ENCODE measurements around the gene RTN4RL1.
A peak's percentile ranks its signal among the peaks of the same experiment; 100 is the strongest.

The RTN4RL1 gene

DNA sequence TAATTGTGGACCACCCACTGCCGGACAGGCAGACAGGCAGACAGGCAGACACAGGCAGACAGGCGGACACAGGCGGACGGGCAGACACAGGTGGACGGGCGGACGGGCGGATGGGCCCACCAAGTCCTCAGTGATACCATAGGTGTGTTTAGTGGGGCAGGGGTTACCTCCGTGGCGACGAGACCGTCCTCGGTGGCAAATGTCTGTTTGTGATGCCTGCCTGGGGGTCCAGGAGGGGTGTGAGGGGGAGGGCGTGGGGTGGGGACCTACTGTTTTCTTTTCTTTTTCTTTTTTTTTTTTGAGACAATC is 76.7 kb downstream of the RTN4RL1 start:
- FAIRE-seq (no peak), DNase-seq (ENCODE audit: low spot score) (no peak)

DNA sequence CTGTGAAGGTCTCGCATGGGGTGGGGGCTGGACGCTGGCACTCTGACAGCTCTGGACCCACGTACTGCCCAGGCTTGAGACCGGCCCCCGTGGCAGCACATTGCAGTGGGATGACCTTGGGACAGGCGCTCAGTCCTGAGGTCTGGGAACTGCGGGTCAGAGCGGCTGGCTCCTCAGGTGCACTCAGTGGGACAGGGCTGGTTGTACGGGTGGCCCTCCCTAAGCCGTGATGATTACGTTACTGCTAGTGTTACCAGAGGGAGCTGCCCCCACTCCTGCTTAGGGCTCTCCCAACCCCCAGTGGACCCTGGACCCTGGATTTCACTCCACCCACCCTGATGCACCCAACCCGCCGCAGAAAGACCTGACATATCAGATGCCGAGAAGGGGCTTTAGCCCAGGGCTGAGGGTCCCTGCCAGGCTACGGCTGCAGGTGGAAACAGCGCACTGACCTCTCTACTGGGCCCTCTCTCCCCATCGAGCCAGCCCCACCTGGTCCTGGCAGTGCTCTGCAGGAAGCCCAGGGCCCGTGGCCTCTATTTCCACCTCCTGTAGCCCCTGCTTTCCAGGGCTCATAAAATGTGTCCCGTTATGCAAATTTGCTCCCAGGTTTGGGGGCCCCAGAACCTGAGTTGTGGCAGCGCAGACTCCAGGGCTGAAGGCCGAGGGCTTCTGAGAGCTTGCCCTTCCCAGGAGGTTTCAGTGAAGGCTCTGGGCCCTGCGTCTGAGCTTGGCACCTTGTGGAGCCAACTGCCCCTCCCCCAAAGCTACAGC is 77.2 kb downstream of the RTN4RL1 start:
- DNase-seq (ENCODE audit: low spot score), result no peak
- FAIRE-seq, result no peak

DNA sequence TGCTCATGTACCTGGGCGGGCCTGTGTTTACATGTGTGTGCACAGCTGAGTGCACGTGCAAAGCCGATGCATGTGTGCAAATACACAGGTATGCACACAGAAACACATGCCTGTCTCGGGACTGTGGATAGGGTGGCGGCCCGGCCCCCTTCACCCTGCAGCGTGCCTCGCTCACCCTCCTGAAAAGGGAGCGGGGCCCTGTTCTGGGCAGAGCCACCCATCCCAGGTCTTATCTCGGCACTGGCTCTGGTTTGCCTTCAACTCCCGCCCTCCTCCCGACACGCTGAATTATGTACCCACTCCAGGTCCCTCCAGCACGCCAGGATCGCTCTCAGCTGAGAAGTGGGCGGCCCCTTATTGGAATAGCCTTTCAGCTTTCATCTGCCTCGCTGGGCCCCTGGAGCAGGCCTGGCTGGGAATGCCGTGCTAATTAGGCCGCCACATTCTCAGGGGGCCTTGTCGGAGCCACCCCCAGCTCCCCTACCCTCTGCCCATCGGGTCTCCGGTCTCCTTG is 77.8 kb downstream of the RTN4RL1 start:
- FAIRE-seq (no peak), DNase-seq (ENCODE audit: low spot score) (no peak)

DNA sequence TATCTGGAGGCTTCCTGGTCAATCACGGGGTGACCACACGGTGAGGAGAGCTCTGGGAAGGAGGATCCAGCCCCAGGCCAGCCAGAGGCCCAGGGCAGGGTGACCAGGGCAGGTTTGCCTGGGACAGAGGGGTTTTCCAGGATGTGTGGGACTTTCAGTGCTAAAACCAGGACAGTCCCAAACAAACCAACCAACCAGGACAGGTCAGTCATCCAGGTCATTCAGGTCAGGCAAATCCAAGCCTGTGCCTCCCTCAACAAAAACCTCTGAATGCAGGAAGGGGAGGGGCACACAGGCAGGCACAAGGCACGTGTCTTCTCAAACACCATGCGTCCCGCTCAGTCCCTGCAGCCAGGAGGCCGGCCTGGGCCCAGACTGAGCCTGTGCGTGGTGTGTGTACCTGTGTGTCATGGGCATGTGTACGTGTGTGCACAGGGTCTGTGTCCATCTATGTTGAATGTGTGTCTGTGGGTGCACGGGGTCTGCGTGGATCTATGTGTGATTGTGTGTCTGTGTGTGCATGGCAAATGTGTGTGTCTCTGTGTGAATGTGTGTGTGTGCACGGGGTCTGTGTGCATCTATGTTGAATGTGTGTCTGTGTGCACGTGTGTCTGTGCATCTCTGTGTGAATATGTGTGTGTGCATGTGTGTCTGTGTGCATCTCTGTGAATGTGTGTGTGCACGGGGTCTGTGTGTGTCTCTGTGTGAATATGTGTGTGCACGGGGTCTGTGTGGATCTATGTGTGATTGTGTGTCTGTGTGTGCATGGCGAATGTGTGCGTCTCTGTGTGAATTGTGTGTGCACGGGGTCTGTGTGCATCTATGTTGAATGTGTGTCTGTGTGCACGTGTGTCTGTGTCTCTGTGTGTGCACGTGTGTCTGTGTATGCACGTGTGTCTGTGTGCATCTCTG is 78.9 kb downstream of the RTN4RL1 start:
- DNase-seq (ENCODE audit: low spot score), result no peak
- peak; percentile 58 for FAIRE-seq

DNA sequence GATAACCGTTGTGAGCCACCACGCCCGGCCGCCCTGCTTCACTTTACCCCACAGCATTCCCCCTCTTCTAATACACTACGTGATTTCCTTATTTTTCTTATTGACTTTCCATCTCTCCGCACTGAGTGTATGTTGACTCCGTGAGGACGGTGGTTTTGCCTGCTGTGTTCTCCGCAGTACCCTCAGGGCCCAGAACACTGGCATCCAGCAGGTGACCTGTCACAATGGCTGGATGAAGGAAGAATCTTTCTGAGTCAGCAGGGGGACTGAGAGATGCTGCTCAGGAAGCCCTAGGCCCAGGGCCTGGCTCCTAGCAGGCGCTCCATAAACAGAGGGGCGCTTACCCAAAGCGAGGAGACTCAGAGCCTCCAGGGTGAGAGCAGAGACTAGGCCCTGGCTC is 79.5 kb downstream of the RTN4RL1 start:
- no peak for FAIRE-seq
- DNase-seq (ENCODE audit: low spot score), result no peak

DNA sequence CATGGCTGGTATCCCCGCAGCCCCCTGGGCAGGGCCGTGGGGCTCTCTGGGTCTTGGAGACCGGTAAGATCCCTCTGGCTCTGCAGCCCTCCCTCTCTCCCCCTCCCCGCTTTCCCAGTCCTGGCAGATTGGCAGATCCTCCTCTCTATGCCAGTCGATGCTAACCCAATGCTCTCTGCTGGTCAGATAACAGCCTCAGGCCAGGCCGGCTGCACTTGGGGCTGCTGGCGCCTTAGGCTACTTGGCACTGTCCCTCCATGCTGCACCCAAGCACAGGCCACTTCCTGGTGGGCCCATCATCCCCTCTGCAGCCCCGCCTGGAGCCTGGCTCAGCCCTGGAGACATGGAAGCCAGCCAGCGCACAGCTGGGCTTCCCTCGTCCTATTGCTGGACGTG is 81.7 kb downstream of the RTN4RL1 start:
- no peak for DNase-seq (ENCODE audit: low spot score)
- no peak for FAIRE-seq

DNA sequence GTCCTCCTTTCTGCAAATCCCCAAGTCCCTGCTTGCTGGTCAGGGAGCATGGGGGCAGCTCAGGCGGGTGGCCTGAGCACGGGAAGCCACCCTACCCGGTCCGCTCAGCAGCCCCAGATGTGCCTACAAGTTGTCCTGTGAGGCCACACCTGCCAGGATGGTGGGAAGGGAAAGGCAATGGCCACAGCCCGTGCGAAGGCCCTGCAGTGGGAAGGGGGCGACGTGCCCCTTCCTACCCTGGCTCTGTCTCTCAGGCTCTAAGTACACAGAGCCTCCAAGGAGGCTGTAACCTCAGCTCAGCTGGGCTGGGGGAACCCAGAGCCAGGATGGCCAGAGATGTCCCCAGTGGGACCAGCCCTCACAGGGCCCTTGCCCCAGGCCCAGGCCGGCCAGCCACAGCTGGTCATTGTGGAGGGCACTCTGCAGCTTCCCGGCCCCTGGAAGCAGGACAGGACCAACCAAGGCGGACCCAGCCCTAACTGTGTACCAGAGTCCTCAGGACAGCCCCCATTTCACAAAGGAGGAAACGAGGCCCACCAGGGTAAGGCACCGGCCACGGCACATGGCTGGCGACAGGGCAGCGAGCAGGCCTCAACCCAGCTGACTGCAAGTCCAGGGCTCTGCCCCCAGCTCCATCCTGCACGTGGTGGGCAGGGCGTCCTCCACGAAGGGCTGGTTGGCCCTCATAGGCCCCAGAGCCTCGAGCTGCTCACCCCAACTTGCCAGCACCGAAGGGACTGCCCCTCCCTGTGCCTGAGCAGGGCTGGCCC is 82.3 kb downstream of the RTN4RL1 start:
- no peak for FAIRE-seq
- no peak for DNase-seq (ENCODE audit: low spot score)

DNA sequence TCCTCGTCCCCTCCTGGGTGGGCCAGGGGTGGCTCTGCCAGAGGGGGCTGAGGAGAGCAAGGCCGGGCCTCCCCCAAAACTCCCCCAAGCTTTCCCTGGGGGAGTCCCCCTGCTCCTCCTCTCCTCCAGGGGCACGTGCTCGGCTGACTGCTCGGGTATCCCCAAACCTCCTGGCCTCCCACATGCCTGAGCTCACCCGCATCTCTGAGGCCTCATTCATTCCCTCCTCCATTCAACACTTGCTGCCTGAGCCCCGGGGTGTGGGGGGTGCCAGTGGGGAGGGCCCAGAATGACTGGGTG is 83.1 kb downstream of the RTN4RL1 start:
- no peak for FAIRE-seq
- no peak for DNase-seq (ENCODE audit: low spot score)

DNA sequence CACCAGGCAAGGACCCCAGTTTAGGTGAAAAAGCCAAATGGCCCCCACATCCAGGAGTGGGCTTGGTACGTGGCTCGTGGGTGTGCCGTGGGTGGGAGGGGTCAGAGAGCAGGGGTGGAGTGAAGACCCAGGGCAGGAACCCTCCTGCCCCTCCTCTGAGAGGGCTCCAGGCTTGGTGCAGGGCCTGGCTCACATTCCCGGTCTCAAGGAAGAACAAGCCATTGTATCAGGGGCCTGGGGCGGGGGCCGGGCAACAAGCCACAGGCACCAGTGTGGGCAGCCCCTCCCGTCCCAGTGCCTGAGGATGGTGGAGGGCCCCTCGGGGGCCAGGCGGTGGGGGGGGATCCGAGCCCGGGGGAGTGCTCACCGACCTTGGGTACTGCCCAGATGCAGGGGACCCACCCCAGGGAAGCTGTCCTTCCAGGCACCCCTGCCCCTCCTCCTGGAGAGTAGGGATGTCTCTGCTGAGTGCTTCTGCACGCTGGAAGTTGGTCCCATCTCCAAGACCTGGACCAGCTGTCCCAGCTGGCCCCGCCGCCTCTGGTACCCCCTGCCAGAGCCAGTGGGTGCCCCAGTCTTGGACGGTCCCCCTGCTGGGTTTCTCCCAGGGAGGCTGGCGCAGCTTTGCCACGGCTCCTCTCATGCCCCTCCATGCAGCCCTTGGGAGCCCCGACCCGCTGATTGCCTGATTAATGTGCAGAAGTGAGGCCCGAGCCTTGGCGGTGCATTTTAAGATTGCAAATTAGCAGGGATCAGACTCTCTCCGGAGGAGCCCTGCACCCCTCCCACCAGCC is 83.7 kb downstream of the RTN4RL1 start:
- DNase-seq (ENCODE audit: low spot score) (no peak), FAIRE-seq (no peak)

DNA sequence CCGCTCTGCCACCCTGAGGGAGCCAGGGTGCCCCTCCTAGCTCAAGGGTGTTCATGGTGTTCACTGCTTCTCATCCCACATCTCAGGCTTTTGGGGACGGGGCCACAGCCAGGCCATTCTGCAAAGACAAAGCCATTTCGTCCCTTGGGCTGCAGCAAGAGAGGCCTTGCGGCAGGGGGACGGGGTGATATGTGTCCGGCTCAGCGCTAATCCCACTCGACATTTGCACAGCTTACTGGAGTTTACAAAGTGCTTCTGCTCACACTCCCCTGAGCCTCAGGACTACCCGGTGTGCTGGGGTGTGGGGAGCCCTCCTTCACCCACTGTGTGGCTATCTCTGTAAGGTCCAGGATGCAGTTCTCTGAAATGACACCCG is 84.3 kb downstream of the RTN4RL1 start:
- no peak for DNase-seq (ENCODE audit: low spot score)
- FAIRE-seq, result no peak

DNA sequence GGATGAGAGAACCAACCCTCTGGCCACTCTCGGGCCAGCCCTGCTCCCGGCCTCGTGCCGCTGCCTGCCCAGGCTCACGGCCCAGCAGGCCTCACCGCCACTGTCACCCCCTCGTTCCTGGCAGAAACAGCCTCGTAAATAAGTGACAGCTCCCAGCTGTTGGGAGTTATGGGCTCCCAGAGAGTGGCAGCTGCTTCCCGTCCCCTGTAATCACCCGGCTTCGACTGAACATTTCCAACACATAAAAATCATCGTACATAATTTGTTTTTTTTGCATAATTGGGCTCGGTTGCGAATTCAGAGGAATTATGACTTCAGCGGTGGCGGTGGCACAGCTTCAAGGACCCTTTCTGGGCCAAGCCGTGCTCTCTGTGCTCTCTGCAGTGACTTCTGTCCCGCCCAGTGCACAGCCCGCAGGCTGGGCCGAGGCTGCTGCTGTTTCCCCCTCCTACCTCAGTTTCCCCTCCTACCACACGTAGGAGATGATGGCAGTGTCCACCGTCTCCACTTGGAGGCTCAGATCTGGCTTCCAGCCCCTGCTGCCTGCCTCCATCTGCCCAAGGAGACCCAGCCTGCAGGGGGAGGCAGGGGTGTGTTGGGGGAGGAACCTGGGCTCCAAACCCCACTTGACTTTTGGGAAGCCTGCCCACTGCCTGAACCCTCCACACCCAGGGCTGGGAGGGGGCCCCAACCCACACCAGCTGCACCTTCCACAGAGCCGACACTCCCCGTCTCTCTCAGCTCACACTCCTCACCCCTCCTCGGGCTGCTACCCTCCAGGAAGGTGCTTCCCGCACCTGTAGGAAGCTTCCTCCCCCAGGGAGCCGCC is 84.9 kb downstream of the RTN4RL1 start:
- FAIRE-seq (no peak), DNase-seq (ENCODE audit: low spot score) (no peak)

DNA sequence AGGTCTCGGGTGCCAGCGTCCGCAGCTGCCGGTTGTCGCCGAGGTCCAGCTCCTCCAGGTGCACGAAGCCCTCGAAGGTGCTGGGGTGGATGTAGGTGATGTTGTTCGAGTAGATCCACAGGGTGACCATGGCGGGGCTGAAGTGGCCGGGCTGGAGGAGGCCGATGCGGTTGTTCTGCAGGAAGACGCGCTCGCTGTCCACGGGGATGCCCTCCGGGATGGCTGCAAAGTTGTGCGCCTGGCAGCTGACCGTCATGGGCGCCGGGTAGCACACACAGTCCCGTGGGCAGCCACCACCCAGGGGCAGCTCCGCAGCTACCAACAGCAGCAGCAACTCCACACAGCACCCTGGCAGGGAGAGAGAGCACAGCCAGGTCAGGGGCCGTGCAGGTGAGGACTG is 87.7 kb downstream of the RTN4RL1 start:
- FAIRE-seq, result no peak

DNA sequence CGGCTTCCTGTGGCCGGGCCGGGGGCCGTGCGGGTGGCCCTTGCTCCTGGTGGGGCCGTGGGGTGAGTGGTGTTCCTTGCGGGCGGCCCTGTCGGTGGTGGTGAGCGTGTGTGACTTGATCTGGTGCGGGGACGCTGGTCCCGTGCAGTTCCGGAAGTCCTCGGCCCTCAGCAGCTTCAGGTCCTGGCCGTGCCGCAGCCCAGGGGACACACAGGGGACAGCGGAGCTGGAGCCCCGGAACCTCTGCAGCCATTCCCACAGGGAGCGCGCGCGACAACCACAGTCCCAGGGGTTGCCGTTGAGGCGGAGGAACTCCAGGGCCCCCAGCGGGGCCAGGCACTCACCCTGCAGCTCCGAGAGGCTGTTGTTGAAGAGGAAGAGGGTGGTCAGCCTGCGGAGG is 88.4 kb downstream of the RTN4RL1 start:
- FAIRE-seq, result no peak
- no peak for DNase-seq (ENCODE audit: low spot score)

More for the DNA sequence above, 87.7 kb downstream of the RTN4RL1 start:
- no peak for DNase-seq (ENCODE audit: low spot score)

DNA sequence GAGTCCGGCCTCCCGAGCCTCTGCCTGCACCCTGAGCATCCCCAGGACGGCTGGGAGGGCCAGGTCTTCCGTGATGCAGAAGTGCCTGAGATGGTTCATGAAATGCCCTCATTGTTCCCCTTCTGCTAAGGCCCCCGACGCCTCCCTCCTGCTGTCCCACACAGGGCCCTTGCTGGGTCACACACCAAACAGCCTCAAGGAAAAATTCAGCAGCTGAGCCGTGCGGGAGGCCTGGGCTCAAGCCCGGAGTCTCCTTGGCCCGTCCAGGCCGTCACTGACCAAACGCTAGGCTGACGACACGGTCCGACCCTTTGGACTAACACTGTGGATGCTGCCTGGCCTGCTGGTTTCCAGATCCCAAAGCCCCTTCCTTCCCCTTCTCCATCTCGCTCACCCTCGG is 90.2 kb downstream of the RTN4RL1 start:
- FAIRE-seq, result no peak
- no peak for DNase-seq (ENCODE audit: low spot score)

DNA sequence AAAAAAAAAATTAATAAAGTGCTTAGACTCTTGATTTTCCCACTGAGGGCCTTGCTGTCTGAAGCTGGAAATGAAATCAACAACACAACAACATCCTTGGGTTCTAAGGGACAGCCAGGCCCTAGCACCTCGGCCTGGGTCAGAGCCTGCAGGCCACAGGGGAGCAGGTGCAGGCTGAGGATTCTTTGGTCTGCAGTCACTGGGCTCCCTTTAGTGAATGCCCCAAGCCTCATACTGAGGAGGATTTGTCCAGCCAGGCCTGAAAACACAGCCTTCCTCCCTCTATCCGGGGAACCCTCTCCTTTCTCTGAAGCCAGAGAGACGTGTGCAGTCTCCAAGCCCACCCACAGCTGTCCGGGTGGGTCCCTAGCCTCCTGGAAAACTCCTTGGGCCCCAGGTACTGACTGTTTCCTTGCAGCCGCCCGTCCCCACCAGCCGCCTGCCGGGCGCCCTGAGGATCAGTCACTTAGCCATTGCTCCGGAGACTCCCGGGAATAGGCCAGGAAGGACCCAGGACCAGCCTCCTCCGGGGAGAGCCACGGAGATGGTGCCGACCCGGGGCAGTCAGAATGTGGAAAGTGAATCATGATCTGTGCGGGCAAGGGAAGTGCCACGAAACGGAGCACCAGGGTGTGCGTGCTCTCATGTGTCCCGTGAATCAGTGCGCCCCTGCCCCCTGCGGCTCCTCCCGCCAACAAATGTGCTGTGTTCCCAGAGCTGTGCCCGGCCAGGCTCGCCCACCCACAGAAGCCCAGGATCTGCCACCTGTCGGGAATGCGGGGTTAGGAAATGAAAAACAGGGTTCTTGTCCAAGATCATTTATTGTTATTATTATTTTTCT is 91.0 kb downstream of the RTN4RL1 start:
- DNase-seq (ENCODE audit: low spot score) (no peak), FAIRE-seq (no peak)

DNA sequence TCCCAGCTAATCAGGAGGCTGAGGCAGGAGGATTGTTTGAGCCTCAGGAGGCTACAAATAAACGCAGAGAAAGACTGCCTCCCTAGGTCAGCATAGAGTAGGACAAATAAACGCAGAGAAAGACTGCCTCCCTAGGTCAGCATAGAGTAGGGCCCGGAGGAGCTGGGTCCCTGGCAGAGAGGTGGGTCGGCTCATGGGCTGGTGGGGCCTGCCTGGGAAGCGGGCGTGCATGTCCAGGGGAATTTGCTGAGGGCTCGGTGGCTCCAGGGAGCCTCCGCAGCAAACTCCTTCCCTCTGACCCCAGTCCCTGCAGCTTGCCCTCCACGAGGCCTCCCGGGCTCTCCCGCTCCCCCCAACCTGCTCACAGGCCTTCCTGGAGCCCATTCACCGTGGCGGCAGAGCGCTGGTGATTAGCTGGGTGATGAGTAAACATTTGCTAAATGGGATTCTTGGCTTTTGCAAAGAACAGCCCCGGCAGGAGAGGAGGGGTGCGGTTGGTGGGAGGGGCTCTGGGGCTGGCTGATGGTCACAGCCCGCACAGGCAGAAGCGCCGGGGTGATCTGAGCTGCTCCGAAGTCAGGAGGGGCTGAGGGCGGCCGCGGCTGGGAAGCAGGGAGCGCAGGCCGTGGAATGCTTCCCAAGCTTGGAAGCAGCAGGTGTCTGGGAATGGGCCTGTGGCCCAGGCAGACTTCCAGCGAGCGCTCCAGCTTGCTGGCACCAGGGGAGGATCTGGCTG is 93.1 kb downstream of the RTN4RL1 start:
- DNase-seq (ENCODE audit: low spot score) (no peak), FAIRE-seq (no peak)

DNA sequence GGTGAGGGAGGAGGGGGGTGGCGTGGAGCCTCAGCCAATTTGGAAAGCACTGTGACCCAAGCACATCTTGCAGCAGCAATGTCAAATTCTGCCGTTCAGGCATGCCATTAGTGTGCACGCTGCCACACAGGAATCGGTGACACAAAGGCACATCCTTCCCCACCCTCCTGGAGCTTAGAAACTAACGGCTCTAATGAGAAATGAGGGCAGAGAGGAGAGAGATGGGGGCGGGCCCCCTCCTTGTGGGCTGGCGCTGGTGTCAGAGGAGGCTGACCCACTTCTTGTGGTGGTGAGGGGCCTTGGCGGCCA is 94.8 kb downstream of the RTN4RL1 start:
- DNase-seq (ENCODE audit: low spot score), result no peak
- FAIRE-seq, result no peak

DNA sequence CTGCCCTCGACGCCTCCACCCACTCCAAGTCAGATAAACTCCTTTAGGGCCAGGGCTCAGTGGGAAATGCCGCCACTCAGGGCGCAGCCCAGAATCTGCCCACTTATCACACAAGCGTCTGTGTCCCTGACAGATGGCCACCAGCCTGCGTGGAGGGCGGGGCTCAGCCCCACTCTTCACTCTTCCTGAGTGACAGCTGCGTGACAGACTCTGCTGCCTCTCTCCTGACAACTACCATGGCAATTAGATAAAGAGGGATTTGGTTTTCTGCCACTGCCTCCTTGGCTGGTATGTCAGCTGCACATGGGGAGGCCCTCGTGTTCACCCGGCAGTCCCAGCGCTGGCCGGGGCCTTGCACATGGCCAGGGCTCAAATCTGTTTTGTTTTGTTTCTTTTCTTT is 96.2 kb downstream of the RTN4RL1 start:
- DNase-seq (ENCODE audit: low spot score) (no peak), FAIRE-seq (no peak)

DNA sequence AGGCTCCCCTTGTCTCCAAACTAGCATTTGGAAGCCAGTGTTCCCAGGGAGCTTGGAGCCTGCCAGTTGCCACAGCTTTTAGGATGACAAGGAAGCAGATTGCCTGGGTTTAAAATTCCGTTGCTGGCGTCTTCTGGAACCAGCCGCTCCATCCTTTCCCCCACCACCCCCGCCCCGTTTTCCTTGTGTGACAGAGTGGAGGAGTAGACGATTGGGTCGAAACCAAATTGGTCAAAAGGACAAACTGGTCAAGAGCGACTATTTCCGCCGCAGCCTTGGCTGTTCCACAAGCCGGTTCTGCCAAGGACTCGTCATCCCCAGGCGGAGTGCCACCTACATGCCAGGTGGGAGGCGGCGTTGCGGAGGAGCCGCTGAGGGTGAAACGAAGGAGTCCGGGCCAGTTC is 104.2 kb downstream of the RTN4RL1 start:
- no peak for DNase-seq (ENCODE audit: low spot score)
- no peak for FAIRE-seq
